HepG2 (cell line): ENCODE results near the gene LSM14B. TPM values are rescaled to one million over a fixed set of nuclear protein-coding genes. Genes with fewer than 3 reads are reported as not detected.

Source experiments
- AHR ChIP-seq: IDR thresholded peaks from 2 replicates; pipeline ENCODE4 v1.6.1; 2018; ENCODE audit warnings: missing genetic modification reagents, missing compliant biosample characterization
- BRD4 ChIP-seq: sonication (generic); formaldehyde crosslinking; IDR thresholded peaks from 2 replicates; pipeline ENCODE4 v1.4.0; 2020; ENCODE audit warnings: missing genetic modification reagents
- HNRNPL ChIP-seq: fragments of 200-400 bp; formaldehyde crosslinking; IDR thresholded peaks from 2 replicates; pipeline ENCODE4 v1.6.1; 2017; ENCODE audit warnings: mild to moderate bottlenecking, low read depth, low read length
- MAZ ChIP-seq, 2 experiments: sonication (generic) in 1 of 2; formaldehyde crosslinking in 1 of 2; IDR thresholded peaks; 2 replicates each; pipeline versions ENCODE4 v1.5.0 to v1.6.1; 2012 to 2020; ENCODE audit warnings: low read depth in 2 of 2, mild to moderate bottlenecking in 2 of 2, borderline replicate concordance in 1 of 2, improper control_type of control experiment in 1 of 2, low read length in 1 of 2, missing genetic modification reagents in 1 of 2, moderate library complexity in 1 of 2
- NAIF1 ChIP-seq: sonication (generic); formaldehyde crosslinking; IDR thresholded peaks from 2 replicates; pipeline ENCODE4 v1.5.0; 2020; ENCODE audit warnings: mild to moderate bottlenecking, missing genetic modification reagents, borderline replicate concordance
- NFKB2 ChIP-seq: sonication (generic); formaldehyde crosslinking; IDR thresholded peaks from 2 replicates; pipeline ENCODE4 v1.4.0; 2020; ENCODE audit warnings: missing genetic modification reagents, borderline replicate concordance
- RFX5 ChIP-seq: IDR thresholded peaks from 2 replicates; pipeline ENCODE4 v1.6.1; 2011; ENCODE audit warnings: low read depth, low read length, improper control_type of control experiment
- SOX13 ChIP-seq, 3 experiments: fragments of 450-650 bp in 1 of 3; sonication (generic) in 1 of 3; formaldehyde crosslinking in 1 of 3; IDR thresholded peaks in 2 of 3; conservative IDR thresholded peaks in 1 of 3; 2 replicates each; pipeline versions ENCODE4 v1.5.0 to v1.6.1; 2016 to 2020; ENCODE audit warnings: antibody characterized with exemption in 1 of 3, mild to moderate bottlenecking in 1 of 3, missing compliant biosample characterization in 1 of 3, missing genetic modification reagents in 1 of 3, moderate library complexity in 1 of 3
- ZBTB14 ChIP-seq: sonication (generic); formaldehyde crosslinking; IDR thresholded peaks from 2 replicates; pipeline ENCODE4 v1.4.0; 2020; ENCODE audit warnings: missing genetic modification reagents
- ZFAT ChIP-seq: sonication (generic); formaldehyde crosslinking; conservative IDR thresholded peaks from 2 replicates; pipeline ENCODE4 v1.8.1; 2023; ENCODE audit warnings: missing genetic modification reagents, inconsistent platforms
- ZNF326 ChIP-seq: sonication (generic); formaldehyde crosslinking; IDR thresholded peaks from 2 replicates; pipeline ENCODE4 v1.4.0; 2020; ENCODE audit warnings: missing genetic modification reagents, borderline replicate concordance
- ZNF557 ChIP-seq: sonication (generic); formaldehyde crosslinking; IDR thresholded peaks from 2 replicates; pipeline ENCODE4 v1.4.0; 2020; ENCODE audit warnings: missing genetic modification reagents
- ZNF703 ChIP-seq: sonication (generic); formaldehyde crosslinking; IDR thresholded peaks from 2 replicates; pipeline ENCODE4 v1.5.1; 2020; ENCODE audit warnings: missing genetic modification reagents, mild to moderate bottlenecking, moderate library complexity, borderline replicate concordance
- ZNF891 ChIP-seq: sonication (generic); formaldehyde crosslinking; IDR thresholded peaks from 2 replicates; pipeline ENCODE4 v1.5.0; 2020; ENCODE audit warnings: mild to moderate bottlenecking, missing genetic modification reagents
- polyA plus RNA-seq, 8 experiments: library from polyadenylated mRNA; depleted of rRNA in 3 of 8; stranded (reverse) in 7 of 8; unstranded in 1 of 8; fragments of >200 nt; fragmentation: Illumina TruSeq in 4 of 8; extraction: Trizol in 4 of 8; gene quantifications; 2 replicates each; pipeline versions ENCODE4 v1.2.1 to v1.2.3, GENCODE V29; 2011 to 2016; ENCODE audit warnings: low read depth in 4 of 8, missing spikeins in 1 of 8, mixed read lengths in 1 of 8; ENCODE audit not compliant: insufficient read depth in 1 of 8
- total RNA-seq, 5 experiments: library from RNA; depleted of rRNA; stranded (reverse); fragments of >200 nt; fragmentation: Illumina TruSeq; extraction: Trizol; gene quantifications; 2 replicates each; pipeline ENCODE4 v1.2.3, GENCODE V29; 2016; ENCODE audit warnings: low read depth in 1 of 5
- TF ChIP-seq, protein P1 (sequence below): sonication (generic); formaldehyde crosslinking; IDR thresholded peaks from 2 replicates; pipeline ENCODE4 v1.5.0; 2020; ENCODE audit warnings: missing genetic modification reagents
- TF ChIP-seq, protein P2 (sequence below): sonication (generic); formaldehyde crosslinking; IDR thresholded peaks from 2 replicates; pipeline ENCODE4 v1.5.0; 2020; ENCODE audit warnings: mild to moderate bottlenecking, missing genetic modification reagents, borderline replicate concordance
- TF ChIP-seq, protein P3 (sequence below): sonication (generic); formaldehyde crosslinking; IDR thresholded peaks from 2 replicates; pipeline ENCODE4 v1.4.0; 2020; ENCODE audit warnings: mild to moderate bottlenecking, missing genetic modification reagents, borderline replicate concordance

LSM14B gene
- total and polyA plus RNA-seq, 2 of the 13 experiments (the other 11 are each of a cell fraction or from before 2014, with no cell fraction given): 43.3 to 79.2 TPM

DNA sequence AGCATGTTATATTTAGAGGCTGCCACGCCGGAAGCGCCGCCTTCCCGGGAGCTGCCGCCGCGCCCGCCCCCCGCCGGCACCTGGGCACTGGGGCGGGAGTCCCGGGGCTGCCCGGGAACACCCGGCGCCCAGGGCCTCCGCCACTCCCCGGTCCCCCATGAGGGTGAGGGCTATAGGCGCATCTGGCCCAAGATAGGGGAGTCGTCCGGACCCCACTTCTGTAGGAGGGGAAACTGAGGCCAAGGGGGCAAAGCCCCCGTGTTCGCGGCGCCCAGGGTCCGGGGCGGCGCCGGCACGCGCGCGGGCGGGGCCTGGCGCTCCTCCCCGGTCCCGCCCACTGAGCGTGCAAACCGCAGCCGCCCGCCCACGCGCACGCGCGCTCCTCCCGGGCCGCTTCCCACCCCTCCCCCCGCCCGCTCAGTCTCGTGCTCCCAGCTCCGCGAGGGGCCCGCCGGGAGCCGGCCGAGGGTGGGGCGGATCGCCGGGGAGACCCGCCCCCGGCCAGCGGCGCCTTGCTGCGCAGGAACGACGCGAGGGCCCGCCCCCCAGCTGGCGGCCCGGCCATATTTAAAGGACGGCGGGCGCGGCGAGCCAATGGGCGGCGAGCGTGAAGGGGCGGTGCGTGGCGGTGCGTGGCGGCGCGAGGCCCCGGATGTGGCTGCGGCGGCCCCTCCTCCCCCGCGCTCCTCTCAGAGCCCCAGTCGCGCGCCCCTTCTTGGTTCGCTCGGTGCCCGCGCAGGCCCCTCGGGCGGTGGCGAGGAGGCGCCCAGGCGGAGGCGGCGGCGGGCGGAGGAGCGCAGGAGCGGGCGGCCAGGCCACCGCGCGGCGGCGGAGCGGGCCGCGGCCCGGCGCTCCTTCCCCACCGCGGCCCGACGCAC lies at the start of gene LSM14B (continued):
- TF ChIP-seq ZNF326 (CRISPR knock-in tag) (no peak), NAIF1 (CRISPR knock-in tag) (no peak), SOX13 (IDR thresholded peaks at IDR 0.05) (no peak), SOX13 (CRISPR knock-in tag; conservative IDR thresholded peaks at IDR 0.05 in 1 of 2, IDR thresholded peaks at IDR 0.05 in 1 of 2) (peak in 1 of 2 experiments; percentile 42; a peak in 2 of 4 replicates), ZNF557 (CRISPR knock-in tag) (no peak), ZNF703 (peak; percentile 96), AHR (CRISPR knock-in tag) (0 out of 2 replicates have a peak, but pooled peaks have one; percentile 22), HNRNPL (peak; percentile 45; the same call in 1 of the 2 replicates), ZNF891 (CRISPR knock-in tag) (peak; percentile 51; the same call in 1 of the 2 replicates), MAZ (IDR thresholded peaks at IDR 0.05; ENCODE audit: borderline replicate concordance, low read depth, low read length) (peak; percentile 97; the same call in 1 of the 2 replicates), MAZ (CRISPR knock-in tag; IDR thresholded peaks at IDR 0.05; ENCODE audit: low read depth) (peak; percentile 93), BRD4 (CRISPR knock-in tag) (0 out of 2 replicates have a peak, but pooled peaks have one; percentile 14), ZFAT (CRISPR knock-in tag) (0 out of 2 replicates have a peak, but pooled peaks have one; percentile 3), RFX5 (peak; percentile 48; the same call in 1 of the 2 replicates), NFKB2 (peak; percentile 74; the same call in 1 of the 2 replicates), ZBTB14 (peak; percentile 38; the same call in 1 of the 2 replicates)
- TF ChIP-seq, protein P1, sequence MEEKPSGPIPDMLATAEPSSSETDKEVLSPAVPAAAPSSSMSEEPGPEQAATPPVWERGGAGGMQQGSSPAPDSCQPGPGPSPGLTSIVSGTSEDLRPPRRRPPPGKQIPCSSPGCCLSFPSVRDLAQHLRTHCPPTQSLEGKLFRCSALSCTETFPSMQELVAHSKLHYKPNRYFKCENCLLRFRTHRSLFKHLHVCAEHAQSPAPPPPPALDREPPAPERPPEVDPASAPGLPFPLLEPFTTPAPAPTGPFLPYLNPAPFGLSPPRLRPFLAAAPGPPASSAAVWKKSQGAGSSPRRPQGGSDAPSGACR: peak; percentile 27; the same call in 1 of the 2 replicates
- TF ChIP-seq, protein P2, sequence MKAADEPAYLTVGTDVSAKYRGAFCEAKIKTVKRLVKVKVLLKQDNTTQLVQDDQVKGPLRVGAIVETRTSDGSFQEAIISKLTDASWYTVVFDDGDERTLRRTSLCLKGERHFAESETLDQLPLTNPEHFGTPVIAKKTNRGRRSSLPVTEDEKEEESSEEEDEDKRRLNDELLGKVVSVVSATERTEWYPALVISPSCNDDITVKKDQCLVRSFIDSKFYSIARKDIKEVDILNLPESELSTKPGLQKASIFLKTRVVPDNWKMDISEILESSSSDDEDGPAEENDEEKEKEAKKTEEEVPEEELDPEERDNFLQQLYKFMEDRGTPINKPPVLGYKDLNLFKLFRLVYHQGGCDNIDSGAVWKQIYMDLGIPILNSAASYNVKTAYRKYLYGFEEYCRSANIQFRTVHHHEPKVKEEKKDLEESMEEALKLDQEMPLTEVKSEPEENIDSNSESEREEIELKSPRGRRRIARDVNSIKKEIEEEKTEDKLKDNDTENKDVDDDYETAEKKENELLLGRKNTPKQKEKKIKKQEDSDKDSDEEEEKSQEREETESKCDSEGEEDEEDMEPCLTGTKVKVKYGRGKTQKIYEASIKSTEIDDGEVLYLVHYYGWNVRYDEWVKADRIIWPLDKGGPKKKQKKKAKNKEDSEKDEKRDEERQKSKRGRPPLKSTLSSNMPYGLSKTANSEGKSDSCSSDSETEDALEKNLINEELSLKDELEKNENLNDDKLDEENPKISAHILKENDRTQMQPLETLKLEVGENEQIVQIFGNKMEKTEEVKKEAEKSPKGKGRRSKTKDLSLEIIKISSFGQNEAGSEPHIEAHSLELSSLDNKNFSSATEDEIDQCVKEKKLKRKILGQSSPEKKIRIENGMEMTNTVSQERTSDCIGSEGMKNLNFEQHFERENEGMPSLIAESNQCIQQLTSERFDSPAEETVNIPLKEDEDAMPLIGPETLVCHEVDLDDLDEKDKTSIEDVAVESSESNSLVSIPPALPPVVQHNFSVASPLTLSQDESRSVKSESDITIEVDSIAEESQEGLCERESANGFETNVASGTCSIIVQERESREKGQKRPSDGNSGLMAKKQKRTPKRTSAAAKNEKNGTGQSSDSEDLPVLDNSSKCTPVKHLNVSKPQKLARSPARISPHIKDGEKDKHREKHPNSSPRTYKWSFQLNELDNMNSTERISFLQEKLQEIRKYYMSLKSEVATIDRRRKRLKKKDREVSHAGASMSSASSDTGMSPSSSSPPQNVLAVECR (CRISPR knock-in tag): peak; percentile 81
- TF ChIP-seq, protein P3, sequence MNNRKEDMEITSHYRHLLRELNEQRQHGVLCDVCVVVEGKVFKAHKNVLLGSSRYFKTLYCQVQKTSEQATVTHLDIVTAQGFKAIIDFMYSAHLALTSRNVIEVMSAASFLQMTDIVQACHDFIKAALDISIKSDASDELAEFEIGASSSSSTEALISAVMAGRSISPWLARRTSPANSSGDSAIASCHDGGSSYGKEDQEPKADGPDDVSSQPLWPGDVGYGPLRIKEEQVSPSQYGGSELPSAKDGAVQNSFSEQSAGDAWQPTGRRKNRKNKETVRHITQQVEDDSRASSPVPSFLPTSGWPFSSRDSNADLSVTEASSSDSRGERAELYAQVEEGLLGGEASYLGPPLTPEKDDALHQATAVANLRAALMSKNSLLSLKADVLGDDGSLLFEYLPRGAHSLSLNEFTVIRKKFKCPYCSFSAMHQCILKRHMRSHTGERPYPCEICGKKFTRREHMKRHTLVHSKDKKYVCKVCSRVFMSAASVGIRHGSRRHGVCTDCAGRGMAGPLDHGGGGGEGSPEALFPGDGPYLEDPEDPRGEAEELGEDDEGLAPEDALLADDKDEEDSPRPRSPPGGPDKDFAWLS (CRISPR knock-in tag): peak; percentile 73; the same call in 1 of the 2 replicates
